HFFc6 (cell line): ENCODE data around the gene SLCO3A1. TPM values are rescaled to one million over a fixed set of nuclear protein-coding genes. Genes with fewer than 3 reads are reported as not detected.
"Not testable (repeated sequence)": the region's sequence is repeated elsewhere in the genome, so short reads cannot be mapped to it uniquely, and the experiment has no call there.

Experiments
- DNase-seq: peaks from one replicate; pipeline ENCODE4 v3.0.0-alpha.2; 2018
- H3K27ac Mint-ChIP-seq: 2 replicates; pipeline ENCODE4 v1.8.0; 2020; ENCODE audit warnings: mild to moderate bottlenecking, mixed read lengths
- H3K27me3 Mint-ChIP-seq: 2 replicates; pipeline ENCODE4 v1.8.0; 2021; ENCODE audit warnings: mild to moderate bottlenecking, moderate library complexity, mixed read lengths; ENCODE audit not compliant: insufficient read depth
- H3K36me3 Mint-ChIP-seq: 2 replicates; pipeline ENCODE4 v1.8.0; 2021; ENCODE audit warnings: low read depth, mixed read lengths
- H3K4me1 Mint-ChIP-seq: 2 replicates; pipeline ENCODE4 v1.8.0; 2020; ENCODE audit warnings: low read depth, mixed read lengths
- H3K4me3 Mint-ChIP-seq: 2 replicates; pipeline ENCODE4 v1.8.0; 2020; ENCODE audit warnings: mild to moderate bottlenecking, moderate library complexity, mixed read lengths
- H3K9me3 Mint-ChIP-seq: 2 replicates; pipeline ENCODE4 v1.8.0; 2020; ENCODE audit warnings: mild to moderate bottlenecking, mixed read lengths
- CTCF ChIP-seq: fragments of 200-600 bp; sonication (generic); IDR thresholded peaks from 2 replicates; pipeline ENCODE4 v1.5.0; 2021; ENCODE audit warnings: antibody characterized with exemption, mild to moderate bottlenecking
- total RNA-seq, 6 experiments: library from RNA; stranded (reverse); fragmentation: NEBNext Ultra II Directional; extraction: Animal tissue kit (Norgen Biotek cat#: 25700); gene quantifications; 2 replicates in 1 of 6; 3 replicates in 5 of 6; pipeline ENCODE4 v1.2.3, GENCODE V29; 2021

Gene SLCO3A1
- total RNA-seq, 6 experiments from 2014 or later = 5.7 to 19.4 (median 14.4) TPM

- no peak overlapping the region for H3K27ac Mint-ChIP-seq
- H3K27me3 Mint-ChIP-seq = peaks cover 2% of the 10 kb centered on the region; the same call in 1 of the 2 replicates
- TF ChIP-seq CTCF = no peak
- H3K4me3 Mint-ChIP-seq = no peak overlapping the region
- H3K9me3 Mint-ChIP-seq = peaks cover 4% of the 10 kb centered on the region; the same call in 1 of the 2 replicates
- no peaks in the 10 kb centered on the region for H3K36me3 Mint-ChIP-seq
- no peaks in the 10 kb centered on the region for H3K4me1 Mint-ChIP-seq
- DNase-seq = no peak
Observed at GRCh38 chr15:92059036-92059970, 205.8 kb downstream of the SLCO3A1 start.

- H3K27me3 Mint-ChIP-seq, H3K4me3 Mint-ChIP-seq, H3K4me1 Mint-ChIP-seq, H3K9me3 Mint-ChIP-seq, H3K36me3 Mint-ChIP-seq, DNase-seq, H3K27ac Mint-ChIP-seq: not testable (repeated sequence)
Observed at GRCh38 chr15:92059971-92060311, 206.4 kb downstream of the SLCO3A1 start.

- DNase-seq = no peak
- TF ChIP-seq CTCF = no peak
- no peak overlapping the region for H3K27ac Mint-ChIP-seq
- H3K4me1 Mint-ChIP-seq = no peaks in the 10 kb centered on the region
- no peaks in the 10 kb centered on the region for H3K36me3 Mint-ChIP-seq
- H3K9me3 Mint-ChIP-seq = peaks cover 4% of the 10 kb centered on the region; the same call in 1 of the 2 replicates
- no peaks in the 10 kb centered on the region for H3K27me3 Mint-ChIP-seq
- no peak overlapping the region for H3K4me3 Mint-ChIP-seq
Observed at GRCh38 chr15:92061511-92062195, 208.1 kb downstream of the SLCO3A1 start.

GRCh38 chr15:92062505-92062904, 209.0 kb downstream of the SLCO3A1 start:
- Mint-ChIP-seq H3K4me1 (no peaks in the 10 kb centered on the region), H3K9me3 (peaks cover 4% of the 10 kb centered on the region; the same call in 1 of the 2 replicates), H3K36me3 (no peaks in the 10 kb centered on the region), H3K27ac (no peak overlapping the region), H3K4me3 (no peak overlapping the region), H3K27me3 (no peaks in the 10 kb centered on the region)
- no peak for TF ChIP-seq CTCF
- DNase-seq = no peak

- Mint-ChIP-seq H3K27me3 (no peaks in the 10 kb centered on the region), H3K4me3 (no peak overlapping the region), H3K9me3 (no peaks in the 10 kb centered on the region; the same call in 1 of the 2 replicates), H3K36me3 (no peaks in the 10 kb centered on the region), H3K27ac (no peak overlapping the region), H3K4me1 (peaks cover 26% of the 10 kb centered on the region)
- DNase-seq = no peak
- no peak for TF ChIP-seq CTCF
Observed at GRCh38 chr15:92068121-92068520, 214.6 kb downstream of the SLCO3A1 start.
